K562 (cell line): ENCODE results near the gene COL4A2. TPM values are rescaled to one million over a fixed set of nuclear protein-coding genes. Genes with fewer than 3 reads are reported as not detected.
A peak's percentile ranks its signal among the peaks of the same experiment; 100 is the strongest.

ENCODE experiments used
- ATAC-seq: fragments of 200-7000 bp; cut with Tn5 transposase; 3 replicates; pipeline ENCODE4 v1.9.1; 2020; ENCODE audit warnings: moderate library complexity
- BruUV-seq: library from RNA; stranded (reverse); fragments of 400-500 nt; replicated peaks from 2 replicates; lab custom pipeline; 2021; lab: Mats Ljungman, UMichigan
- CTCF ChIA-PET: fragments of 300-600 bp; formaldehyde crosslinking; extraction: SDS; loops from one replicate; lab custom pipeline; 2021; ENCODE audit warnings: low intra/inter-chr PET ratio; lab: Yijun Ruan, JAX
- POLR2A ChIA-PET: fragments of 300-600, 350-650 bp; sonication (Branson Sonifier 250); formaldehyde crosslinking; extraction: SDS; loops from one replicate; lab custom pipeline; 2021; ENCODE audit warnings: antibody characterized with exemption, inconsistent platforms; lab: Yijun Ruan, JAX
- DNase-seq, 4 experiments: peaks; one replicate each; pipeline versions ENCODE4 v3.0.0 to v3.0.0-alpha.2; 2011 to 2018; ENCODE audit warnings: low spot score in 3 of 4, mixed read lengths in 3 of 4; ENCODE audit errors: extremely low read depth in 1 of 4
- FAIRE-seq: peaks from 2 replicates; lab custom pipeline; 2011; peaks lifted over from hg19 to GRCh38; lab: Jason Lieb, UNC
- H2AFZ ChIP-seq: 2 replicates; pipeline ENCODE4 v1.6.0; 2011; ENCODE audit warnings: low read depth, low read length, control low read depth, inconsistent platforms
- H3K27ac ChIP-seq: fragments of 200-600 bp; 3 replicates; pipeline ENCODE4 v1.8.0; 2011; ENCODE audit warnings: low read depth, mild to moderate bottlenecking, control low read depth, inconsistent platforms, low read length, moderate library complexity, mixed read lengths; ENCODE audit errors: extremely low read depth
- H3K27me3 ChIP-seq, 2 experiments: fragments of 300-600 bp in 1 of 2; 2 replicates in 1 of 2; 3 replicates in 1 of 2; pipeline versions ENCODE4 v1.6.0 to v1.8.0; 2011; ENCODE audit warnings: inconsistent platforms in 2 of 2, low read length in 2 of 2, mild to moderate bottlenecking in 1 of 2, mixed read lengths in 1 of 2, moderate library complexity in 1 of 2; ENCODE audit not compliant: control insufficient read depth in 2 of 2, insufficient read depth in 2 of 2
- H3K36me3 ChIP-seq: fragments of 300-600 bp; 3 replicates; pipeline ENCODE4 v1.8.0; 2011; ENCODE audit warnings: mild to moderate bottlenecking, low read length, inconsistent platforms; ENCODE audit not compliant: control insufficient read depth, insufficient read depth
- H3K4me1 ChIP-seq, 2 experiments: fragments of 200-600 bp in 1 of 2; replicated peaks in 1 of 2; 2 replicates in 1 of 2; 3 replicates in 1 of 2; pipeline versions ENCODE4 v1.5.1 to v1.8.0; 2011; ENCODE audit warnings: inconsistent platforms in 2 of 2, low read length in 2 of 2, mild to moderate bottlenecking in 1 of 2, mixed read lengths in 1 of 2, moderate library complexity in 1 of 2; ENCODE audit not compliant: control insufficient read depth in 2 of 2, insufficient read depth in 2 of 2
- H3K4me2 ChIP-seq: 2 replicates; pipeline ENCODE4 v1.6.1; 2011; ENCODE audit warnings: low read length, control low read depth, inconsistent platforms, mixed read lengths; ENCODE audit not compliant: insufficient read depth
- H3K4me3 ChIP-seq: fragments of 200-600 bp; sonication (generic), shearing (Covaris generic); 2 replicates; pipeline ENCODE4 v1.5.1; 2016; ENCODE audit warnings: control low read depth, inconsistent platforms
- H3K79me2 ChIP-seq: fragments of 200-600 bp; 3 replicates; pipeline ENCODE4 v1.8.0; 2011; ENCODE audit warnings: low read length, inconsistent platforms; ENCODE audit not compliant: control insufficient read depth, insufficient read depth
- H3K9ac ChIP-seq, 2 experiments: 2 replicates each; pipeline versions ENCODE4 v1.6.0 to v1.6.1; 2011; ENCODE audit warnings: low read depth in 2 of 2, low read length in 2 of 2, control low read depth in 1 of 2, inconsistent platforms in 1 of 2, mild to moderate bottlenecking in 1 of 2, mixed read lengths in 1 of 2; ENCODE audit not compliant: insufficient read depth in 1 of 2
- H3K9me1 ChIP-seq: one replicate; pipeline ENCODE4 v1.6.0; 2011; ENCODE audit warnings: inconsistent platforms, mild to moderate bottlenecking, low read length, moderate library complexity; ENCODE audit not compliant: control insufficient read depth, insufficient read depth
- H3K9me3 ChIP-seq: replicated peaks from 2 replicates; pipeline ENCODE4 v1.5.1; 2011; ENCODE audit warnings: low read depth, low read length, inconsistent platforms; ENCODE audit not compliant: control insufficient read depth, insufficient read depth
- H4K20me1 ChIP-seq: replicated peaks from 2 replicates; pipeline ENCODE4 v1.6.1; 2011; ENCODE audit warnings: low read length, inconsistent platforms, mixed read lengths; ENCODE audit not compliant: control insufficient read depth, insufficient read depth
- CEBPB ChIP-seq: fragments of 450-650 bp; IDR thresholded peaks from 2 replicates; pipeline ENCODE4 v1.6.1; 2016; ENCODE audit warnings: missing genetic modification characterization, missing compliant biosample characterization
- HEY1 ChIP-seq: fragments of 250-450 bp; sonication (Bioruptor Pico); IDR thresholded peaks from 2 replicates; pipeline ENCODE4 v1.5.0; 2020; ENCODE audit warnings: mild to moderate bottlenecking, moderate library complexity, borderline replicate concordance
- NBN ChIP-seq: fragments of 450-650 bp; IDR thresholded peaks from 2 replicates; pipeline ENCODE4 v1.6.1; 2016; ENCODE audit warnings: low read depth, mild to moderate bottlenecking
- NFXL1 ChIP-seq: fragments of 450-650 bp; formaldehyde crosslinking; IDR thresholded peaks from 2 replicates; pipeline ENCODE4 v1.4.0; 2021; ENCODE audit warnings: mild to moderate bottlenecking
- SRF ChIP-seq, 2 experiments: fragments of 250-450, 450-650 bp in 1 of 2; sonication (Bioruptor Pico) in 1 of 2; sonication (generic) in 1 of 2; formaldehyde crosslinking; IDR thresholded peaks; 2 replicates each; pipeline versions ENCODE4 v1.5.0 to v1.5.1; 2020 to 2022; ENCODE audit warnings: mild to moderate bottlenecking in 1 of 2, missing genetic modification reagents in 1 of 2
- TAF1 ChIP-seq: IDR thresholded peaks from 2 replicates; pipeline ENCODE4 v1.6.1; 2011; ENCODE audit warnings: mild to moderate bottlenecking, low read length, moderate library complexity; ENCODE audit not compliant: insufficient read depth, control insufficient read depth, severe bottlenecking; ENCODE audit errors: extremely low read depth
- TCFL5 ChIP-seq: fragments of 250-450 bp; sonication (Bioruptor Pico); conservative IDR thresholded peaks from 2 replicates; pipeline ENCODE4 v1.6.1; 2021; ENCODE audit warnings: mild to moderate bottlenecking, moderate library complexity, matching md5 sums
- ZNF282 ChIP-seq: sonication (generic); formaldehyde crosslinking; IDR thresholded peaks from 2 replicates; pipeline ENCODE4 v1.8.1; 2023; ENCODE audit warnings: missing genetic modification reagents
- ZNF699 ChIP-seq: fragments of 250-450 bp; sonication (Bioruptor Pico); IDR thresholded peaks from 2 replicates; pipeline ENCODE4 v1.8.0; 2021; ENCODE audit warnings: mild to moderate bottlenecking, moderate library complexity; ENCODE audit not compliant: insufficient replicate concordance
- WGBS: fragments of 100-300 bp; shearing (Covaris generic); methylation state at CpG from one replicate; pipeline ENCODE4 v1.1.6; 2016; ENCODE audit warnings: low coverage, mixed read lengths; ENCODE audit not compliant: insufficient coverage; ENCODE audit errors: missing lambda C conversion rate; 5-methylcytosine and 5-hydroxymethylcytosine counted together
- in situ Hi-C: fragments of 300-500 bp; cut with MboI; formaldehyde crosslinking; loops from 4 replicates; pipeline ENCODE4 v1.15.0; 2018; ENCODE audit warnings: inconsistent platforms, mixed read lengths
- intact Hi-C: fragments of 100-400 bp; cut with micrococcal nuclease; formaldehyde crosslinking; loops from 2 replicates; pipeline ENCODE4 v1.14.2; 2022
- polyA plus RNA-seq, 8 experiments: library from polyadenylated mRNA; depleted of rRNA in 4 of 8; stranded (reverse) in 5 of 8; unstranded in 3 of 8; fragments of >200 nt; fragmentation: Nextera tagmentation in 2 of 8; fragmentation: Illumina TruSeq in 1 of 8; extraction: Ambion mirVana in 2 of 8; extraction: Trizol in 1 of 8; gene quantifications; 2 replicates each; pipeline versions ENCODE4 v1.2.1 to v1.2.3, GENCODE V29; 2011 to 2014; ENCODE audit warnings: inconsistent platforms in 1 of 8, missing spikeins in 1 of 8
- total RNA-seq, 7 experiments: library from RNA; depleted of rRNA in 6 of 7; stranded (reverse); fragments of >200 nt in 6 of 7; fragmentation: Illumina TruSeq in 2 of 7; extraction: Trizol in 2 of 7; gene quantifications; 2 replicates each; pipeline versions ENCODE4 v1.2.1 to v1.2.3, GENCODE V29; 2011 to 2021; ENCODE audit warnings: low replicate concordance in 1 of 7

COL4A2 gene
- total and polyA plus RNA-seq, 9 of the 15 experiments (the other 6 are each of a cell fraction or from before 2014, with no cell fraction given): 0.13 to 15.2 (median 8.1) TPM

GRCh38 chr13:110521946-110522345 lies 214.9 kb downstream of the COL4A2 start:
- Histone ChIP-seq H3K4me1 (peaks cover 13 to 43% of the 10 kb centered on the region in 2 experiments; a peak in 4 of 5 replicates), H4K20me1 (no peaks in the 10 kb centered on the region), H3K9ac (no peak overlapping the region), H3K79me2 (no peaks in the 10 kb centered on the region), H3K4me3 (no peak overlapping the region), H3K9me3 (no peaks in the 10 kb centered on the region), H2AFZ (no peak overlapping the region), H3K27me3 (no peaks in the 10 kb centered on the region), H3K27ac (no peak overlapping the region), H3K9me1 (no peaks in the 10 kb centered on the region), H3K4me2 (no peak overlapping the region), H3K36me3 (no peaks in the 10 kb centered on the region)
- no peak for ATAC-seq
- 70% methylated on average over 6 of the region's 7 CpGs for WGBS
- intact Hi-C loops (no loop called here), in situ Hi-C loops (no loop called here)
- no peak for FAIRE-seq
- no peak for DNase-seq
- ChIA-PET POLR2A (interaction anchor here (1.2 kb wide), 1 partner anchor 12 kb away, joined by 9 read pairs; no protein-coding TSS in a partner anchor), CTCF (no interaction called here)
- TF ChIP-seq SRF (CRISPR knock-in tag; IDR thresholded peaks at IDR 0.05) (no peak), NFXL1 (CRISPR knock-in tag) (no peak), ZNF699 (no peak), HEY1 (CRISPR knock-in tag) (no peak), CEBPB (peak; percentile 78), TCFL5 (CRISPR knock-in tag) (no peak), ZNF282 (CRISPR knock-in tag) (no peak), TAF1 (no peak), NBN (no peak)
- BruUV-seq: no TSS peak
